GM21786 (cell line): ENCODE data around the gene NAPSA.
A peak's percentile ranks its signal among the peaks of the same experiment; 100 is the strongest.

ENCODE experiments used
- ATAC-seq: cut with Tn5 transposase; IDR thresholded peaks from one replicate; pipeline ENCODE4 v1.9.1; 2021; ENCODE audit not compliant: unreplicated experiment

The NAPSA gene

GRCh38 chr19:50384685-50385535, 19.5 kb upstream of the NAPSA start:
- ATAC-seq, result no peak

- ATAC-seq, result peak; percentile 82
Observed at GRCh38 chr19:50383852-50384684, 18.6 kb upstream of the NAPSA start, which contains the start of gene POLD1. Gene POLD1, plus strand, starts transcription at chr19:50384347. Its CDS starts 14,505 bp downstream, at chr19:50398852.

DNA sequence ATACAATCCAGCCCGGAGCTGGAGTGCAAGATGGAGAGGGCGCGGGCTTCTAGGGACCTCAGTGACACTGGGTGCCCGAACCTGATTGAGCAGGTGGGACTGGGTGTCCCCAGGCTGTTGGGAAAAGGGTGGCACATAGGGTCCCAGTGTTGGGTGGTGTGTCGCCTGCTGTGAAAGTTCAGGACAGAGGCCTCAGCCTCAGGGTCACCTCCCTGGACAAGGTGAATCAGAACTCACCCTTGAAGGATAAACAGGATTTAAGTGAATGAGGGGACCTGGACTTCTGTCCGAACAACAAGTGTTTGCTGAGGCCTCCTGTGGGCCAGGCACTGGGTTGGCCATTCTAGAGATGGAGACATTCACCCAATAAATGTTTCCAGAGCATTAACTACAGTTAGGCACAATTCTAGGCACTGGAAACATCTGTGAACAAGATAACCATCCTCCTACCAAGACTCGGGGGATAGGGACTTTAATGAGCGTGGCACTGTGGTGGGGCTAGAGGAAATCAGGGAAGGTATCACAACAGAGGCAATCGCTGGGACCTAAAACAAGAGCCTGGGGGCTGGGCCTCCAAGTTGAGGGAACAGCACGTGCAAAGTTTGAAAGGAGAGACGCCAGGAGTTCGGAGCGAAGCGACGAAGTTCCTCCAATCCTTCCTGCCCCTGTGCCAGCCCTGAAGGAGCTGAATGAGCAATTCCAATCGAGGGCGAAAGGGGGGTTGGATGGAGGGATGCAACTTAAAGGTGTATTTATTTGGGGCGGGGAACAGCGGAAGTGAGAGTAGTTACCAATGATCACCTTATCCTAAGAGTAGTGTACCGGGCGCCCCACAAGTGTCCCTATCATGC, 17.8 kb upstream of the NAPSA start:
- ATAC-seq, result no peak

DNA sequence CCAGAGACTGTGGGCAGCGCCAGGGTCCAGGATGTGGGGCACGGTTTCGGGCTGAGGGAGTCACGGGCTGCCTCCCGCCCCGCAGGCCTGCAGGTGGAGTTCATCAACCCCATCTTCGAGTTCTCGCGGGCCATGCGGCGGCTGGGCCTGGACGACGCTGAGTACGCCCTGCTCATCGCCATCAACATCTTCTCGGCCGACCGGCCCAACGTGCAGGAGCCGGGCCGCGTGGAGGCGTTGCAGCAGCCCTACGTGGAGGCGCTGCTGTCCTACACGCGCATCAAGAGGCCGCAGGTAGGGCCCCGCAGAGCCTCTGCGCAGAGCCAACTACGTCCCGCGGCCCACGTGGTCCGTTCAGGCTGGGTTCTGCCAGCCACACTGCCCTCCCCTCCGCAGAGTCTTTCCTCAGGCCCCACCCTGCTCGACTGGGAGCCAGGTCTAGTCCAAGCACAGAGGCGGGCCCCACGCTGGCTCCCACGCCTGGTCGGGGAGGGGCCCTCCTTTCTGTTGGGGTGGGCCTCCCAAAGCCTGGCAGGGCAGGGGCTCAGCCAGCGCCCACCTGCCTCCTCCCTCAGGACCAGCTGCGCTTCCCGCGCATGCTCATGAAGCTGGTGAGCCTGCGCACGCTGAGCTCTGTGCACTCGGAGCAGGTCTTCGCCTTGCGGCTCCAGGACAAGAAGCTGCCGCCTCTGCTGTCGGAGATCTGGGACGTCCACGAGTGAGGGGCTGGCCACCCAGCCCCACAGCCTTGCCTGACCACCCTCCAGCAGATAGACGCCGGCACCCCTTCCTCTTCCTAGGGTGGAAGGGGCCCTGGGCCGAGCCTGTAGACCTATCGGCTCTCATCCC, 16.7 kb upstream of the NAPSA start:
- ATAC-seq, result no peak

GRCh38 chr19:50380751-50381151, 15.3 kb upstream of the NAPSA start:
- ATAC-seq, result no peak

GRCh38 chr19:50380137-50380536, 14.7 kb upstream of the NAPSA start:
- ATAC-seq, result no peak

- ATAC-seq, result no peak
Observed at GRCh38 chr19:50379602-50380001, 14.2 kb upstream of the NAPSA start.

GRCh38 chr19:50378863-50379236, 13.4 kb upstream of the NAPSA start:
- no peak for ATAC-seq

DNA sequence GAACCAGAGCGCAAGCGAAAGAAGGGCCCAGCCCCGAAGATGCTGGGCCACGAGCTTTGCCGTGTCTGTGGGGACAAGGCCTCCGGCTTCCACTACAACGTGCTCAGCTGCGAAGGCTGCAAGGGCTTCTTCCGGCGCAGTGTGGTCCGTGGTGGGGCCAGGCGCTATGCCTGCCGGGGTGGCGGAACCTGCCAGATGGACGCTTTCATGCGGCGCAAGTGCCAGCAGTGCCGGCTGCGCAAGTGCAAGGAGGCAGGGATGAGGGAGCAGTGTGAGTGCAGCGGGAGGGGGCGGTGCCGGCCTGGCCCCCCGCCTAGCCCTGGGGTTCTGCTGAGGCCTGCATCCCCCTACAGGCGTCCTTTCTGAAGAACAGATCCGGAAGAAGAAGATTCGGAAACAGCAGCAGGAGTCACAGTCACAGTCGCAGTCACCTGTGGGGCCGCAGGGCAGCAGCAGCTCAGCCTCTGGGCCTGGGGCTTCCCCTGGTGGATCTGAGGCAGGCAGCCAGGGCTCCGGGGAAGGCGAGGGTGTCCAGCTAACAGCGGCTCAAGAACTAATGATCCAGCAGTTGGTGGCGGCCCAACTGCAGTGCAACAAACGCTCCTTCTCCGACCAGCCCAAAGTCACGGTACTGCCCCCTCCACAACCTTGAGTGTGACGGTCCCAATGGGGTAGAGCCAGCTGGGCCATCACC, 12.9 kb upstream of the NAPSA start:
- no peak for ATAC-seq

GRCh38 chr19:50377517-50377916, 12.1 kb upstream of the NAPSA start:
- no peak for ATAC-seq

GRCh38 chr19:50377051-50377461, 11.6 kb upstream of the NAPSA start:
- no peak for ATAC-seq

- ATAC-seq, result peak; percentile 79
Observed at GRCh38 chr19:50376166-50377050, 11.0 kb upstream of the NAPSA start, which contains the start of gene NR1H2. Gene NR1H2, plus strand, starts transcription at chr19:50376457. Its CDS starts 1,149 bp downstream, at chr19:50377606.

DNA sequence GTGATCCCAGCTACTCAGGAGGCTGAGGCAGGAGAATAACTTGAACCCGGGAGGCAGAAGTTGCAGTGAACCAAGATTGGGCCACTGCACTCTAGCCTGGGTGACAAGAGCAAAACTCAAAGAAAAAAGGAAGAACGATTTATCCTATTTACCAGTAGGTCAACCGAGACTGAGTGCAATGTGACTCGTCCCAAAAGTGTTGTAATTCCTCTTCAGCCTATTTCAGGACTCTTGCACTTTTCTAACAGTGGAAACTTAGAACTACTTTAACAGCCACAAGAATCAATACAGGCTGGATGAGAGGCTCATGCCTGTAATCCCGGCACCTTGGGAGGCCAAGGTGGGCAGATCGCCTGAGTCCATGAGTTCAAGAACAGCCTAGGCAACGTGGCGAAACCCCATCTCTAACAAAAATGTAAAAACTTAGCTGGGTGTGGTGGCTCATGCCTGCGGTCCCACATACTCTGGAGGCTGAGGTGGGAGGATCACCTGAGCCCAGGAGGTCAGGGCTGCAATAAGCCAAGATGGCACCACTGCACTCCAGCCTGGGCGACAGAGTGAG, 6.6 kb upstream of the NAPSA start:
- ATAC-seq, result no peak

GRCh38 chr19:50368649-50369570, 3.5 kb upstream of the NAPSA start:
- peak; percentile 52 for ATAC-seq

GRCh38 chr19:50362656-50363424, 2.6 kb downstream of the NAPSA start:
- no peak for ATAC-seq

DNA sequence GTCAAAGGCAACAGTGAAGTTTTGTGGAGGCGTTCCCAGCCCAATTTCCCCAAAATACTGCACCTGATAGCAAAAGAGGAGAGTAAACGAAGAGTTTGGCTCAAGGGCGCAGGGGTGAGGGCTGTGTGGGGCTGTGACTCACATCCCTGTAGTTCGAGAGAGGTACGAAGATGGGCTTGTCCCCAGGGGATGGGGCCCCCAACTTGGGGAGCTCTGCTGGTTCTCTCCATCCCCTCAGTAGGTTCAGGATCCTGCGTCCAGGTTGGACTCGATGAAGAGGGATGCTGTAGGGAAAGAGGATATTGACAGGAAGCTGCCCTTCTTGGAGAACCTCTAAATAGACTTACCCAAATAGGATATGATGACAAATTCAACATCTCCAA, 3.4 kb downstream of the NAPSA start:
- no peak for ATAC-seq
